HEK293 (cell line): ENCODE results near the gene LMAN2L.

Experiments used
- CTCF ChIA-PET: fragments of 350-600 bp; formaldehyde crosslinking; extraction: SDS; loops from one replicate; lab custom pipeline; 2021; ENCODE audit warnings: antibody characterized with exemption; lab: Yijun Ruan, JAX
- POLR2A ChIA-PET: fragments of 300-600 bp; formaldehyde crosslinking; extraction: SDS; loops from one replicate; lab custom pipeline; 2020; ENCODE audit warnings: antibody characterized with exemption, inconsistent platforms; lab: Yijun Ruan, JAX
- H3K27ac ChIP-seq: fragments of 200-500 bp; sonication (Bioruptor generic); 2 replicates; pipeline ENCODE4 v1.5.1; 2014; ENCODE audit warnings: low read depth, low read length, control low read depth, inconsistent platforms; ENCODE audit errors: extremely low read depth
- H3K36me3 ChIP-seq, 2 experiments: fragments of 200-500 bp in 1 of 2; sonication (Bioruptor generic) in 1 of 2; 1 replicate in 1 of 2; 2 replicates in 1 of 2; pipeline ENCODE4 v1.5.1; 2014 to 2017; ENCODE audit warnings: inconsistent platforms in 2 of 2, low read length in 2 of 2; ENCODE audit not compliant: control insufficient read depth in 2 of 2, insufficient read depth in 1 of 2
- H3K4me1 ChIP-seq: fragments of 200-500 bp; sonication (Bioruptor generic); 2 replicates; pipeline ENCODE4 v1.5.1; 2014; ENCODE audit warnings: mild to moderate bottlenecking, low read length, inconsistent platforms; ENCODE audit not compliant: control insufficient read depth, insufficient read depth
- H3K4me3 ChIP-seq: 2 replicates; pipeline ENCODE4 v1.5.1; 2011; ENCODE audit warnings: low read depth, mild to moderate bottlenecking, control low read depth, low read length, moderate library complexity
- H3K9me3 ChIP-seq: fragments of 200-500 bp; sonication (Bioruptor generic); 2 replicates; pipeline ENCODE4 v1.5.1; 2014; ENCODE audit warnings: low read depth, low read length, inconsistent platforms; ENCODE audit not compliant: control insufficient read depth, insufficient read depth
- GLIS1 ChIP-seq: fragments of 450-650 bp; formaldehyde crosslinking; IDR thresholded peaks from 2 replicates; pipeline ENCODE4 v1.5.1; 2016; ENCODE audit warnings: missing biosample characterization, missing genetic modification characterization
- KLF17 ChIP-seq: fragments of 450-650 bp; formaldehyde crosslinking; IDR thresholded peaks from 2 replicates; pipeline ENCODE4 v1.5.1; 2016; ENCODE audit warnings: missing biosample characterization, missing genetic modification characterization
- MYNN ChIP-seq: fragments of 450-650 bp; formaldehyde crosslinking; IDR thresholded peaks from 2 replicates; pipeline ENCODE4 v1.5.1; 2016; ENCODE audit warnings: missing biosample characterization, missing genetic modification characterization, borderline replicate concordance
- PRDM10 ChIP-seq: fragments of 450-650 bp; formaldehyde crosslinking; IDR thresholded peaks from 2 replicates; pipeline ENCODE4 v1.5.1; 2016; ENCODE audit warnings: missing biosample characterization, missing genetic modification characterization
- PRDM6 ChIP-seq: fragments of 450-650 bp; formaldehyde crosslinking; IDR thresholded peaks from 2 replicates; pipeline ENCODE4 v1.5.1; 2017; ENCODE audit warnings: missing biosample characterization, missing genetic modification characterization
- SCRT2 ChIP-seq: fragments of 450-650 bp; formaldehyde crosslinking; IDR thresholded peaks from 2 replicates; pipeline ENCODE4 v1.5.1; 2016; ENCODE audit warnings: missing biosample characterization, missing genetic modification characterization
- ZEB2 ChIP-seq: fragments of 450-650 bp; formaldehyde crosslinking; IDR thresholded peaks from 2 replicates; pipeline ENCODE4 v1.5.1; 2016; ENCODE audit warnings: missing biosample characterization, missing genetic modification characterization
- ZNF10 ChIP-seq: fragments of 450-650 bp; formaldehyde crosslinking; IDR thresholded peaks from 2 replicates; pipeline ENCODE4 v1.5.1; 2017; ENCODE audit warnings: missing biosample characterization, missing genetic modification characterization
- ZNF114 ChIP-seq: fragments of 450-650 bp; formaldehyde crosslinking; IDR thresholded peaks from 2 replicates; pipeline ENCODE4 v1.5.0; 2017; ENCODE audit warnings: missing biosample characterization, missing genetic modification characterization
- ZNF121 ChIP-seq: fragments of 450-650 bp; formaldehyde crosslinking; IDR thresholded peaks from 2 replicates; pipeline ENCODE4 v1.5.1; 2016; ENCODE audit warnings: missing biosample characterization, missing genetic modification characterization
- ZNF16 ChIP-seq: fragments of 450-650 bp; formaldehyde crosslinking; IDR thresholded peaks from 2 replicates; pipeline ENCODE4 v1.5.1; 2016; ENCODE audit warnings: low read depth, missing biosample characterization, missing genetic modification characterization
- ZNF223 ChIP-seq: fragments of 450-650 bp; formaldehyde crosslinking; IDR thresholded peaks from 2 replicates; pipeline ENCODE4 v1.5.1; 2016; ENCODE audit warnings: missing biosample characterization, missing genetic modification characterization
- ZNF24 ChIP-seq: fragments of 450-650 bp; formaldehyde crosslinking; IDR thresholded peaks from 2 replicates; pipeline ENCODE4 v1.5.1; 2016; ENCODE audit warnings: missing biosample characterization, missing genetic modification characterization
- ZNF302 ChIP-seq: fragments of 450-650 bp; formaldehyde crosslinking; IDR thresholded peaks from 2 replicates; pipeline ENCODE4 v1.5.1; 2016; ENCODE audit warnings: missing biosample characterization, missing genetic modification characterization, low read depth
- ZNF426 ChIP-seq: fragments of 450-650 bp; formaldehyde crosslinking; IDR thresholded peaks from 2 replicates; pipeline ENCODE4 v1.5.1; 2017; ENCODE audit warnings: missing biosample characterization, missing genetic modification characterization, mild to moderate bottlenecking, inconsistent platforms, moderate library complexity
- ZNF561 ChIP-seq: fragments of 450-650 bp; IDR thresholded peaks from 2 replicates; pipeline ENCODE4 v1.5.1; 2018; ENCODE audit warnings: missing biosample characterization, missing genetic modification characterization, borderline replicate concordance
- ZNF624 ChIP-seq: fragments of 450-650 bp; formaldehyde crosslinking; IDR thresholded peaks from 2 replicates; pipeline ENCODE4 v1.5.1; 2017; ENCODE audit warnings: missing biosample characterization, missing genetic modification characterization
- TF ChIP-seq, protein P1 (sequence below): IDR thresholded peaks from 2 replicates; pipeline ENCODE4 v1.6.1; 2011; ENCODE audit warnings: mild to moderate bottlenecking, low read depth, low read length, borderline replicate concordance
- TF ChIP-seq, protein P2 (sequence below): fragments of 450-650 bp; formaldehyde crosslinking; IDR thresholded peaks from 2 replicates; pipeline ENCODE4 v1.5.1; 2017; ENCODE audit warnings: missing biosample characterization, missing genetic modification characterization

The LMAN2L gene

GRCh38 chr2:96754317-96754716 is 14.5 kb upstream of the LMAN2L start:
- Histone ChIP-seq H3K4me1 (no peaks in the 10 kb centered on the region), H3K27ac (no peak overlapping the region), H3K4me3 (no peak overlapping the region), H3K9me3 (no peaks in the 10 kb centered on the region), H3K36me3 (no peaks in the 10 kb centered on the region)
- ChIA-PET POLR2A (no interaction called here), CTCF (no interaction called here)
- TF ChIP-seq ZNF121 (0 out of 2 replicates have a peak, but pooled peaks have one; percentile 59), ZNF426 (no peak)

GRCh38 chr2:96753661-96754282 is 13.9 kb upstream of the LMAN2L start:
- no peak overlapping the region for H3K4me3 ChIP-seq
- H3K9me3 ChIP-seq, result no peaks in the 10 kb centered on the region
- H3K27ac ChIP-seq, result no peak overlapping the region
- ChIA-PET CTCF (no interaction called here), POLR2A (no interaction called here)
- TF ChIP-seq ZNF114 (tag by site-specific recombination), result no peak
- TF ChIP-seq KLF17 (tag by site-specific recombination), result no peak
- TF ChIP-seq ZNF302 (tag by site-specific recombination), result no peak
- 0 out of 2 replicates have a peak, but pooled peaks have one; percentile 19 for TF ChIP-seq SCRT2 (tag by site-specific recombination)
- TF ChIP-seq ZNF624 (tag by site-specific recombination), result no peak
- no peak for TF ChIP-seq ZNF10
- no peak for TF ChIP-seq ZNF24 (tag by site-specific recombination)
- TF ChIP-seq ZNF16, result no peak
- no peaks in the 10 kb centered on the region for H3K4me1 ChIP-seq
- H3K36me3 ChIP-seq, result no peaks in the 10 kb centered on the region

- Histone ChIP-seq H3K9me3 (no peaks in the 10 kb centered on the region), H3K4me3 (no peak overlapping the region), H3K4me1 (no peaks in the 10 kb centered on the region), H3K27ac (no peak overlapping the region), H3K36me3 (no peaks in the 10 kb centered on the region)
- CTCF ChIA-PET, result no interaction called here
- POLR2A ChIA-PET, result no interaction called here
- TF ChIP-seq, protein P1, sequence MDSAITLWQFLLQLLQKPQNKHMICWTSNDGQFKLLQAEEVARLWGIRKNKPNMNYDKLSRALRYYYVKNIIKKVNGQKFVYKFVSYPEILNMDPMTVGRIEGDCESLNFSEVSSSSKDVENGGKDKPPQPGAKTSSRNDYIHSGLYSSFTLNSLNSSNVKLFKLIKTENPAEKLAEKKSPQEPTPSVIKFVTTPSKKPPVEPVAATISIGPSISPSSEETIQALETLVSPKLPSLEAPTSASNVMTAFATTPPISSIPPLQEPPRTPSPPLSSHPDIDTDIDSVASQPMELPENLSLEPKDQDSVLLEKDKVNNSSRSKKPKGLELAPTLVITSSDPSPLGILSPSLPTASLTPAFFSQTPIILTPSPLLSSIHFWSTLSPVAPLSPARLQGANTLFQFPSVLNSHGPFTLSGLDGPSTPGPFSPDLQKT, result no peak
- TF ChIP-seq ZNF223 (tag by site-specific recombination), result no peak
- peak; percentile 50 for TF ChIP-seq GLIS1 (tag by site-specific recombination)
- TF ChIP-seq ZNF561, result no peak
- TF ChIP-seq, protein P2, sequence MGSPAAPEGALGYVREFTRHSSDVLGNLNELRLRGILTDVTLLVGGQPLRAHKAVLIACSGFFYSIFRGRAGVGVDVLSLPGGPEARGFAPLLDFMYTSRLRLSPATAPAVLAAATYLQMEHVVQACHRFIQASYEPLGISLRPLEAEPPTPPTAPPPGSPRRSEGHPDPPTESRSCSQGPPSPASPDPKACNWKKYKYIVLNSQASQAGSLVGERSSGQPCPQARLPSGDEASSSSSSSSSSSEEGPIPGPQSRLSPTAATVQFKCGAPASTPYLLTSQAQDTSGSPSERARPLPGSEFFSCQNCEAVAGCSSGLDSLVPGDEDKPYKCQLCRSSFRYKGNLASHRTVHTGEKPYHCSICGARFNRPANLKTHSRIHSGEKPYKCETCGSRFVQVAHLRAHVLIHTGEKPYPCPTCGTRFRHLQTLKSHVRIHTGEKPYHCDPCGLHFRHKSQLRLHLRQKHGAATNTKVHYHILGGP (tag by site-specific recombination), result no peak
Observed at GRCh38 chr2:96751800-96752199, 11.9 kb upstream of the LMAN2L start.

GRCh38 chr2:96747061-96747617 is 7.3 kb upstream of the LMAN2L start:
- H3K4me1 ChIP-seq, result no peaks in the 10 kb centered on the region
- POLR2A ChIA-PET, result interaction anchor here (0.6 kb wide), 1 partner anchor 13 kb away, joined by 3 read pairs; the partner anchor contains the start of gene CNNM4
- H3K9me3 ChIP-seq, result no peaks in the 10 kb centered on the region
- H3K36me3 ChIP-seq, result no peaks in the 10 kb centered on the region
- no peak overlapping the region for H3K4me3 ChIP-seq
- no peak overlapping the region for H3K27ac ChIP-seq
- CTCF ChIA-PET, result interaction anchor here (0.7 to 1.0 kb wide), 3 partner anchors 14 to 78 kb away, joined by 3 to 4 read pairs (median 4); partner anchors contain the start of gene CNNM4
- 0 out of 2 replicates have a peak, but pooled peaks have one; percentile 14 for TF ChIP-seq PRDM10
- no peak for TF ChIP-seq MYNN
- TF ChIP-seq ZEB2 (tag by site-specific recombination), result no peak
- peak; percentile 46 for TF ChIP-seq PRDM6
